ENCODE data around the gene ELFN2.
"Not testable (repeated sequence)": the region's sequence is repeated elsewhere in the genome, so short reads cannot be mapped to it uniquely, and the experiment has no call there.

ELFN2 gene

DNA sequence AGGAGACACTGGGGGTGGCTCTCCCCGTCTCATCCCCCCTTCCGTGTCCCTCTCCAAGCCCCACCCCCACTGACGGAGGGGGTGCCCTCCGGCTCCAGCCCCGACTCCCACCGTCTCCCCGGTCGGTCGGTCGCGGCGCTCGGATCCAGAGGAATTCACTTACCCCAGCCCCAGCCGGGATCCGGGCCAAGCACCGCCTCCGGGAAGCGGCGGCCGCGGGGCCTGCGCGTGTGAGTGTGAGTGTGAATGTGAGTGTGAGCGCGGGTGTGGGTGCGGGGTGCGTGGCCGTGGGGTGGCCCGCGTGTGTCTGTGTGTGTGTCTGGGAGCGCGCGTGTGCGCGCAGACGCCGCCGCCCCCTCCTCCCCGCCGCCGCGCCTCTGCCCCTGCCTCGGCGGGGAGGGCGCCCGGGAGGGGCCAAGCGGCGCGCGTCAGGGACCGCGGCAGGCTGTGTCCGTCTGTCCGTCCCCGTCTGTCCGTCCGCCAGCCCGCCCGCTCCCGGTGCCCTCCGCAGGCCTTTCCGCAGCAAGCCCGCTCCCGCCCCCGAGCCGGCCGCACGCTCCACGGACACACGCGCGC lies at the start of gene ELFN2:
ELFN2 (minus strand) TSS at position 345 of the 576 bp plus-strand sequence. CDS start 51,945 bp downstream, outside the sequence.
- DNase-seq: no peak

DNA sequence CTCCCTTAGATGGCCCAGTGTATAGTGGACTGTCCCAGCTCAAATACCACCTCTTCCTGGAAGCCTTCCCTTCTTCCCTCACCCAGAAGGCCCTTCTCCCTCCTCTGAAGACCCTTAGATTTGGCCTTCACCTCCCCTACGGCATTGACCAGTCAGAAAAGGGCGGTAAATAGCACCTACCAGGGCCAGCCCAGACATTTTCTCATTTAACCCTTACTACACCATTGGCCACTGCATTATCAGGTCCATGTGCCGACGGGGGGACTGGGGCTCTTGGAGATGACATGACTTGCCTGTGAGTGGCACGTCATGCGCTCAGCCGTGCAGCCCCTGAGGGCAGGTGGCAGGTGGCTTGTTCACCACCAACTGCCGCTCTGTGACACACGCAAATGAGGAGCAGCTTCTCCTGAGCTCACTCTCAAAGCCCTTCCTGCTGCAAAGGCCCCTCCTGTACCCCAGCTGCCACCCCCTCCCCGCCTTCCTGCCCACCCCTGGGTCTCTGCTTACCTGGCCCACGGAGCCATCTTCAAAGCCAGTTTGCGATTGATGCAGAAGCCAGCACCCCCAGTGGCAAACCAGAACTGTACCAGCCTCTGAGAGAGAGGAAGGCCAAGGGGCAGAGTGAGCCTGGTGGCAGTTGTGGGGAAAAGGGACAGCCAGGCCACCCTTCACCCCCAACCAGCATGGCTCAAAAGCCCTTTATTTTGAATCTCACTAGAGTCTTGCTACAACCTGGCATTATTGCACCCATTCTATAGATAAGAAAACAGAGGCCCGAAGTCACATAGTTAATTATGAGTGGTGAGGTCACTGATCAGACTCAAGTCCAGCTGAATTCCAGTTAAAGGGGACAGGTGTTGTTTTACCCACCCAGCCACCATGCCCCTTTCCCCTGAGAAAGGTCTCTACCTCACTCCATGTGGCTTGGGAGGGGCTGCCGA lies 49.4 kb upstream of the ELFN2 start:
- DNase-seq: no peak

- no peak for DNase-seq
Measured at GRCh38 chr22:37474447-37475090, 47.3 kb upstream of the ELFN2 start.

- DNase-seq: no peak
Measured at GRCh38 chr22:37473437-37473946, 46.2 kb upstream of the ELFN2 start.

DNA sequence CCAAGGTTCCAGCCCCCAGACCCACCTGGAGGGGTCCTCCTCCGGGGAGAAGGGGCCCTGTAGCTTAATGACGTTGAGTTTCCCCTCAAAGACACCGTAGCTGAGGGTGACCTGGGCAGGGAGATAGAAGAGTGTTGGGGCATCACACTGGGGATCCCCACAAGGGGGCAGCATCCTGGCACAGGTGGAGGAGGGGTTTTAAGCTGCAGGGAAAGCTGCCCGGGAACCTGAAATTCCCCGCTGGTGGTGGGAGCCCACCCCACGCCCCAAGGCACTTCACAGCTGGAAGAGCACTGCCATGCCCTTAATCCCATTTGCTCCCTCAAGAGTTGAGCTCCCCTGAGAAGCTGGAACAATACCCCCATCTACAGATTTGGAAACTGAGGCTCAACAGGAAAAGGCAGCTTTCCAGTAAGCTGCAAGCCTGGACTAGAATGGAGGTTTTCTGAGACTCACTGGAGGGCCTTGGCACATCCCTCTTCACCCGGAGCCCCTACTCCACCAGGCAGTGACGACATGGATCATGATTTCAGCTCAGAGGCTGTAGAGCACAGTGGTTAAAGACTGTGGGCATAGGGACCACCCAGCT lies 45.2 kb upstream of the ELFN2 start:
- DNase-seq: no peak

DNA sequence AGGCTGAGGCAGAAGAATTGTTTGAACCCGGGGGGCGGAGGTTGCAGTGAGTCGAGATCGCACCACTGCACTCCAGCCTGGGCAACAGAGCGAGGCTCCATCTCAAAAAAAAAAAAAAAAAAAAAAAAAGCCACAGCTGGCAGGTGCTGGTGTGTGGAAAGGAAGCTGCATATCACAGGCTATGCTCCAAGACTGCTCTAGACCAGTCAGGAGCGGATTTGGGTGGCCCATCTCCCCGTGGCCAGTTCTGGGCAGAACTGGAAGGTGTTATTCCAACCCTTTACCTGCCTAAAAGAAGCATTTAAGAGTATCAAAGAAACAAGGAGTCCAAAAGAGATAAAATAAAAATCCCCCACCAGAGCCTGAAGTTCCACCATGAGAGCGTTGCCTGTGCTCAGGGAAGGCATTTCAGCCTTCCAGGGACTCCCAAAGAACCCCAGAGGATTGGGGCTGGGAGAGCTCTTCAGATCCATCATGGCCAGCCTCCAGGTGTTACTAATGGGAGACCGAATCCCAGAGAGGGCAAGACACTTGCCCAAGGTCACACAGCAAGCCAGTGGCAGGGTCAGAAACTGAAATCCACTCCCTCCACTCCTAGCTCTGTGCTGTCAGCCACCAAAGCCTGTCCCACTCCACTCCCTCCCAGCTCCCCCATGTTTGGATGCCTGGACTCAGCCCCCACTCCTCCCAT lies 44.6 kb upstream of the ELFN2 start:
- DNase-seq: no peak

DNA sequence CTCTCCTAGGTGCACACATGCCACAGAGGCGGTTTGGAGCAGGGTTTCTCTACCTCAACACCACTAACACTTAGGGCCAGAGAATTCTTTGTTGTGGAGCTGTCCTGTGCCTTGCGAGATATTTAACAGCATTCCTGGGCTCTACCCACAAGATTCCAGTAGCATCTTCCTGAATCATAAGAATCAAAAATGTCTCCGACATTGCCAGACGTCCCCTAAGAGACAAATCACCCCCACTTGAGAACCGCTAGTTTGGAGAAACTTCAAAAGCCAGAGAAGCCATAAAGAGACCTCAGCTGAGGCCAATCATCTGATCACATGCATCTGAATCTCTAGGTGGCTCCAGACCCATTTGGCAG lies 42.8 kb upstream of the ELFN2 start:
- no peak for DNase-seq

DNA sequence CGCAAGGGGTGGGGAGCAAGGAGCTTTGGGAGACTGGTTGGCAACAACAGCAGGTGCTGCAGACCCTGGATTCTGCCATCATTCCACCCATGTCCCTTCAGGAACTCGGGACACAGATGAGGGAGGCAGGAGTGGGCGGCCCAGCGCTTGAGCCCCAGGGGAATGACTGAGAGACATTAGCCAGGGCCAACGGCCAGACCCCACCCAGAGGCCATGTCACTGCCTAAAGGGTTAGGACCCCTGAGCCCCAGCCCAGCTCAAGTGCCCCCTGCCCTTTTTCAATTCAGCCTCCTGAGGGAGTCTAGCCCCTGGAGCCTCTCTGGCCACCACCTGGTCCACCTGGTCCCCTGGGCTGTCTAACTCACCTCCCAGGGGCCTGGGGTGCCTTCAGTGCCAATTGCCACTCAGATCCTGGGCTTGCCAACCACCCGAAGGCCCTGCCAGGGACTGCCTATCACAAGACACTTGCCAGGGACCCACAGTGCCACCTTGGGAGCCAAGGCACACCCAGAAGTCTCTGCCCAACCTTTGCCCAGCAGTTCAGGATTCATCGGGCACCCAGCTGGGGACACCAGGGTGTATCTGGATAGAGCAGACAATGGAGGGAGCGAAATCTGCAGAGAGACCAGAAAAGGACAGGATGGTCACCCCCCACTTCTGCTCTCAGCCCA lies 42.3 kb upstream of the ELFN2 start:
- DNase-seq: no peak

DNA sequence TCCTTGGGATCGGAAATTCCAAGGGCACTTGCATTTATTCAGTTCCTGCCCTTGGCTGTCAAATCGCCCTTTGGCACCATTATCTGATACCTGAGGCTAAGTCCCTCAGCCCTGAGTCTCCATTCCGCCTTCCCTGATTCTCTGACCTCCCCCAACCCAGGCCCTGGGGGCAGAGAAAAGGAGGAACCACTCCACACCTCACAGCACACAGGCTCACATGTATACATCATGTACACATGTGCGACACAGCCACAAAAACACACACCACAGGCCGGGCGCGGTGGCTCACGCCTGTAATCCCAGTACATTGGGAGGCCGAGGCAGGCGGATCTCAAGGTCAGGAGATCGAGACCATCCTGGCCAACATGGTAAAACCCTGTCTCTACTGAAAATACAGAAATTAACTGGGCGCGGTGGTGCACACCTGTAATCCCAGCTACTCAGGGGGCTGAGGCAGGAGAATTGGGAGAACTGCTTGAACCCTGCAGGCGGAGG lies 41.0 kb upstream of the ELFN2 start:
- not testable (repeated sequence) for DNase-seq

DNA sequence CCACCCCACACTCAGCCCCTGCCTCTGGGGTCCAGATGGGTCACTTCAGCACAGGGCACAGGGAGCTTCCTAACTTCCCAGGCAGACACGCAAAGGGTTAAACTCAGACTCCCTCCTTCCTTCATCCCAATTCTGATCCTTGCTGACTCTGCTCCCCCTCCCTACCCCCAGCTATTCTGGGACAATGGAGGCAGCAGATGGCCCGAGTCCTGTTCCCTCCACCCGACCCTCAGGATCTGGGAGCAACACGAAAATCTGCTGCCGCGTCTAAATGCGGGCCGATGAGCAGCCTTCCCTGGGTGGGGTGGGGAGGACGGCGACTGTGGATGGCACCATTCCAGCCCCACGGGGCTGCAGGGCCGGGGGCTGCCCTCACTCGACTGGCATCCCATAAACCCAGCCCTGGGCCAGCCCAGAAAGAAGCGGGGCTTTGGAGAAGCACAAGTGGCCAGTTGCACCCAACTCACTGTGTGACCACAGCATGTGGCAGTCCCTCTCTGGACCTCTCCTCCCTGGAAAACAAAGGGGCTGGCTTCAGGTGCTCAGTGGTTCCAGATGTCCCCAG lies 40.2 kb upstream of the ELFN2 start:
- no peak for DNase-seq

- no peak for DNase-seq
Measured at GRCh38 chr22:37464181-37464580, 36.9 kb upstream of the ELFN2 start.

GRCh38 chr22:37462983-37463382 lies 35.7 kb upstream of the ELFN2 start:
- no peak for DNase-seq

DNA sequence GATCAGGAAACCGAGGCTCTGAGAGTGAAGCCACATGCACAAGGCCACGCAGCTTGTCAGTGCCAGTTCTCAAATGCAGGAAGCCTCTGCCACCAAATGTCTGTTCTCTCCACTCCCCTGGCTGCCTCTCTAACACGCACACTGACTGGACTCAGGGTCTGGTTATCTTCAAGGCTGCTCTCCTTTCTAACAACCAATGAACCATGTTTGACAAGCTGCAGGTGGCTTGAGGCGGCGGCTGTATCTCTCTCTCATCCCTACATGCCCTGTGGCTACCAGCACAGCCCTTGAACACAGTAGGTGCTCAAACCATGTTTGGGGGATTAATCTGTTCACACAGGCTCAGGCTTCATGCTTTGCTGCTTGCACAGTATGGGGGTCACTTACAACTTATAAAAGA lies 35.2 kb upstream of the ELFN2 start:
- no peak for DNase-seq

DNA sequence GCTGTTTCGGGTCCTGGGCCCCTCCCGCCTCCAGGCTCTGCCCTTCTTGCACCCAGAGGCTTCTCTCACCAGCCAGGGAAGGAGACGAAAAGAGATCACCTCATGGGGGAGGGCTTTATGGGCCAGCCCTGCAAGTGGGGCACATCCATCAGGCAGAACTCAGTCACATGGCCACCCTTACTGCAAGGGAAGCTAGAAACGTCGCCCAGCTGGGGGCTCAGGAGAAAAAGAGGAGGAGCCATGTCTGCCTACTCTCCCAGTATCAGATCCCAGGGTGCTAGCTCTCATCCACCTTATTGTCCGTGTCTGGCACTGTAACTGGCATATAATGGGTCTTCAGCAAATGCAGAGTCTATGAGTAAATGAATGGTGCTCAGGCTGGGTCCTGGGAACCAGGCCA lies 34.7 kb upstream of the ELFN2 start:
- no peak for DNase-seq

- no peak for DNase-seq
Measured at GRCh38 chr22:37460684-37461083, 33.4 kb upstream of the ELFN2 start.

DNA sequence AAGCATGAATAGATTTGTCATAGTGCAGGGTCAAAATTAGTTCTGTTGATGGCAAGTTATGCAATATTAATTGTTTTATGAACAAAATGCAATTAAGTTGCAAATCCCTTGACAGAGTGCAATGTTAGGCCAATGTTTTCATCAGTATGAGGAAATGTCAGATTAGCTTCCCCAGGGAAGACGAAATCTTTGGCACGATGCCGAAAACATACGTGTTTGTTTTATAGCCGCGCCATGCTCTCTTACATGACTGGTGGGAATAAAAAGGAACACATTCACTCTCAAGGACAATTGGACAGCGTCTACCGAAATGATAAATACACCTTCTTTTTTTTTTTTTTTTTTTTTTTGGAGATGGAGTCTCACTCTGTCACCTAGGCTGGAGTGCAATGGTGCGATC lies 31.9 kb upstream of the ELFN2 start:
- DNase-seq: no peak

GRCh38 chr22:37457093-37457893 lies 30.0 kb upstream of the ELFN2 start:
- peak in 7 of 14 donors; percentile 1 to 47 (median 27) for DNase-seq

- DNase-seq: no peak
Measured at GRCh38 chr22:37456346-37456745, 29.1 kb upstream of the ELFN2 start.

GRCh38 chr22:37455896-37456295 lies 28.6 kb upstream of the ELFN2 start:
- DNase-seq: no peak

Measured in C1 segment of cervical spinal cord (tissue), 14 donors.